ENCODE measurements around the gene PIP4K2A.
"Not testable (repeated sequence)": the region's sequence is repeated elsewhere in the genome, so short reads cannot be mapped to it uniquely, and the experiment has no call there.

DNA sequence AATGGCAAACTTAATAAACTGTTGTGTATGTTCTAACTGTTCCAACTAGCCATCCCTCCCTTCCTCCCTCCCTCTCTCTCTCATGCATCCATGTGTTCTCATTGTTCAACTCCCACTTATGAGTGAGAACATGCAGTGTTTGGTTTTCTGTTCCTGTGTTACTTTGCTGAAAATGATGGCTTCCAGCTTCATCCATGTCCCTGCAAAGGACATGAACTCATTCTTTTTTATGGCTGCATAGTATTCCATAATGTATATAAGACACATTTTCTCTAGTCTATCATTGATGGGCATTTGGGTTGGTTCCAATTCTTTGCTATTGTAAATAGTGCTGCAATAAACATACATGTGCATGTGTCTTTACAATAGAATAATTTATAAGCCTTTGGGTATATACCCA lies 193.7 kb downstream of the PIP4K2A start:
- TF ChIP-seq, protein P1, sequence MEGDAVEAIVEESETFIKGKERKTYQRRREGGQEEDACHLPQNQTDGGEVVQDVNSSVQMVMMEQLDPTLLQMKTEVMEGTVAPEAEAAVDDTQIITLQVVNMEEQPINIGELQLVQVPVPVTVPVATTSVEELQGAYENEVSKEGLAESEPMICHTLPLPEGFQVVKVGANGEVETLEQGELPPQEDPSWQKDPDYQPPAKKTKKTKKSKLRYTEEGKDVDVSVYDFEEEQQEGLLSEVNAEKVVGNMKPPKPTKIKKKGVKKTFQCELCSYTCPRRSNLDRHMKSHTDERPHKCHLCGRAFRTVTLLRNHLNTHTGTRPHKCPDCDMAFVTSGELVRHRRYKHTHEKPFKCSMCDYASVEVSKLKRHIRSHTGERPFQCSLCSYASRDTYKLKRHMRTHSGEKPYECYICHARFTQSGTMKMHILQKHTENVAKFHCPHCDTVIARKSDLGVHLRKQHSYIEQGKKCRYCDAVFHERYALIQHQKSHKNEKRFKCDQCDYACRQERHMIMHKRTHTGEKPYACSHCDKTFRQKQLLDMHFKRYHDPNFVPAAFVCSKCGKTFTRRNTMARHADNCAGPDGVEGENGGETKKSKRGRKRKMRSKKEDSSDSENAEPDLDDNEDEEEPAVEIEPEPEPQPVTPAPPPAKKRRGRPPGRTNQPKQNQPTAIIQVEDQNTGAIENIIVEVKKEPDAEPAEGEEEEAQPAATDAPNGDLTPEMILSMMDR (IDR thresholded peaks at IDR 0.05), result not testable (repeated sequence)
- TF ChIP-seq POLR2A, POLR2AphosphoS5 (IDR thresholded peaks at IDR 0.05): not testable (repeated sequence)

Data from breast epithelium (tissue), 3 donors.